H1 (cell line): ENCODE data around the gene MEIS2. TPM values are rescaled to one million over a fixed set of nuclear protein-coding genes. Genes with fewer than 3 reads are reported as not detected.

ENCODE experiments used
- CTCF ChIA-PET: fragments of 300-600 bp; sonication (Branson Sonifier 250); formaldehyde crosslinking; loops from one replicate; lab custom pipeline; 2021; ENCODE audit not compliant: partially characterized antibody; lab: Charles Lee
- POLR2A ChIA-PET: fragments of 300-600 bp; sonication (Branson Sonifier 250); formaldehyde crosslinking; loops from one replicate; lab custom pipeline; 2021; ENCODE audit warnings: inconsistent platforms; ENCODE audit not compliant: partially characterized antibody; lab: Charles Lee
- DNase-seq, 2 experiments: peaks; one replicate each; pipeline versions ENCODE4 v3.0.0 to v3.0.0-alpha.2; 2010 to 2022; ENCODE audit warnings: low spot score in 2 of 2, low read depth in 1 of 2, mixed read lengths in 1 of 2
- FAIRE-seq: peaks from 2 replicates; lab custom pipeline; 2011; peaks lifted over from hg19 to GRCh38; lab: Jason Lieb, UNC
- H2AFZ ChIP-seq: 2 replicates; pipeline ENCODE4 v1.8.1; 2012; ENCODE audit warnings: low read length, inconsistent platforms
- H2AK5ac ChIP-seq: 2 replicates; pipeline ENCODE4 v1.6.1; 2013; ENCODE audit warnings: low read depth, low read length
- H2BK120ac ChIP-seq: replicated peaks from 2 replicates; pipeline ENCODE3; 2013; ENCODE audit warnings: low read depth, low read length, inconsistent platforms
- H2BK12ac ChIP-seq: 2 replicates; pipeline ENCODE4 v1.6.1; 2013; ENCODE audit warnings: low read depth, low read length
- H2BK15ac ChIP-seq: 2 replicates; pipeline ENCODE4 v1.6.1; 2013; ENCODE audit warnings: low read length
- H2BK20ac ChIP-seq: 2 replicates; pipeline ENCODE4 v1.6.1; 2013; ENCODE audit warnings: low read length
- H2BK5ac ChIP-seq: 2 replicates; pipeline ENCODE4 v1.6.1; 2013; ENCODE audit warnings: low read depth, low read length
- H3K14ac ChIP-seq: 2 replicates; pipeline ENCODE4 v1.6.1; 2013; ENCODE audit warnings: inconsistent platforms; ENCODE audit not compliant: insufficient read length
- H3K18ac ChIP-seq: 2 replicates; pipeline ENCODE4 v1.6.1; 2013; ENCODE audit warnings: low read length; ENCODE audit errors: extremely low read depth
- H3K23ac ChIP-seq: 2 replicates; pipeline ENCODE4 v1.6.1; 2013; ENCODE audit warnings: inconsistent platforms; ENCODE audit not compliant: insufficient read length
- H3K23me2 ChIP-seq: 2 replicates; pipeline ENCODE4 v1.6.1; 2013; ENCODE audit warnings: low read depth, low read length
- H3K27ac ChIP-seq: 2 replicates; pipeline ENCODE4 v1.6.1; 2011; ENCODE audit warnings: low read depth, low read length, inconsistent platforms
- H3K27me3 ChIP-seq, 4 experiments: replicated peaks in 1 of 4; 1 replicate in 1 of 4; 2 replicates in 3 of 4; pipeline versions ENCODE4 v1.6.1 to v1.8.1; 2011 to 2013; ENCODE audit warnings: low read length in 3 of 4, mild to moderate bottlenecking in 3 of 4, inconsistent platforms in 2 of 4, mixed read lengths in 2 of 4, moderate library complexity in 1 of 4; ENCODE audit not compliant: control insufficient read depth in 3 of 4, insufficient read depth in 3 of 4; ENCODE audit errors: extremely low read depth in 1 of 4
- H3K36me3 ChIP-seq, 4 experiments: 2 replicates each; pipeline versions ENCODE4 v1.6.1 to v1.8.1; 2011 to 2013; ENCODE audit warnings: mild to moderate bottlenecking in 4 of 4, low read length in 3 of 4, moderate library complexity in 2 of 4, control low read depth in 1 of 4, inconsistent platforms in 1 of 4; ENCODE audit not compliant: insufficient read depth in 4 of 4, control insufficient read depth in 2 of 4
- H3K4ac ChIP-seq: replicated peaks from 2 replicates; pipeline ENCODE3; 2013; ENCODE audit warnings: low read length, low read depth, mixed read lengths, inconsistent platforms; ENCODE audit not compliant: insufficient read length
- H3K4me1 ChIP-seq, 4 experiments: replicated peaks in 1 of 4; 1 replicate in 1 of 4; 2 replicates in 3 of 4; pipeline versions ENCODE4 v1.6.1 to v1.8.1; 2011 to 2013; ENCODE audit warnings: low read length in 3 of 4, inconsistent platforms in 2 of 4, mixed read lengths in 1 of 4; ENCODE audit not compliant: insufficient read depth in 4 of 4, control insufficient read depth in 3 of 4
- H3K4me2 ChIP-seq, 2 experiments: 2 replicates each; pipeline versions ENCODE4 v1.6.1 to v1.8.1; 2011 to 2013; ENCODE audit warnings: low read depth in 2 of 2, low read length in 2 of 2, control low read depth in 1 of 2, inconsistent platforms in 1 of 2, mild to moderate bottlenecking in 1 of 2; ENCODE audit not compliant: insufficient read depth in 1 of 2
- H3K4me3 ChIP-seq, 4 experiments: fragments of 200-600, 300-600 bp in 1 of 4; sonication (generic), shearing (Covaris generic), sonication (Bioruptor Twin) in 1 of 4; 2 replicates each; pipeline versions ENCODE4 v1.5.1 to v1.8.1; 2011 to 2016; ENCODE audit warnings: low read length in 4 of 4, low read depth in 3 of 4, control low read depth in 2 of 4, inconsistent platforms in 2 of 4, mild to moderate bottlenecking in 2 of 4, mixed read lengths in 1 of 4, moderate library complexity in 1 of 4; ENCODE audit not compliant: insufficient read depth in 2 of 4; ENCODE audit errors: extremely low read depth in 1 of 4
- H3K56ac ChIP-seq: replicated peaks from 2 replicates; pipeline ENCODE3; 2013; ENCODE audit warnings: low read depth, mild to moderate bottlenecking, mixed read lengths, low read length, inconsistent platforms; ENCODE audit not compliant: insufficient read length
- H3K79me1 ChIP-seq: 2 replicates; pipeline ENCODE4 v1.6.1; 2013; ENCODE audit warnings: low read depth, low read length, control low read depth
- H3K79me2 ChIP-seq, 2 experiments: 2 replicates each; pipeline versions ENCODE4 v1.6.1 to v1.8.1; 2012 to 2013; ENCODE audit warnings: low read length in 2 of 2, mild to moderate bottlenecking in 2 of 2, inconsistent platforms in 1 of 2; ENCODE audit not compliant: insufficient read depth in 2 of 2, control insufficient read depth in 1 of 2
- H3K9ac ChIP-seq, 4 experiments: replicated peaks in 1 of 4; 1 replicate in 1 of 4; 2 replicates in 3 of 4; pipeline versions ENCODE4 v1.6.1 to v1.8.1; 2011 to 2013; ENCODE audit warnings: low read depth in 3 of 4, low read length in 3 of 4, control low read depth in 2 of 4, mild to moderate bottlenecking in 2 of 4, moderate library complexity in 2 of 4, inconsistent platforms in 1 of 4; ENCODE audit errors: extremely low read depth in 1 of 4
- H3K9me3 ChIP-seq, 2 experiments: 2 replicates each; pipeline versions ENCODE4 v1.6.1 to v1.8.1; 2012 to 2013; ENCODE audit warnings: mild to moderate bottlenecking in 2 of 2, moderate library complexity in 2 of 2, control low read depth in 1 of 2, inconsistent platforms in 1 of 2, low read depth in 1 of 2, low read length in 1 of 2, mixed read lengths in 1 of 2; ENCODE audit not compliant: insufficient read depth in 2 of 2
- H4K20me1 ChIP-seq, 2 experiments: replicated peaks in 1 of 2; 2 replicates each; pipeline versions ENCODE3 to v1.8.1; 2011 to 2013; ENCODE audit warnings: inconsistent platforms in 2 of 2, low read length in 2 of 2, mild to moderate bottlenecking in 1 of 2; ENCODE audit not compliant: insufficient read depth in 2 of 2, control insufficient read depth in 1 of 2
- H4K5ac ChIP-seq: 2 replicates; pipeline ENCODE4 v1.6.1; 2013; ENCODE audit warnings: low read length, low read depth, mixed read lengths, inconsistent platforms; ENCODE audit not compliant: insufficient read length
- H4K8ac ChIP-seq: 2 replicates; pipeline ENCODE4 v1.8.0; 2013; ENCODE audit warnings: mild to moderate bottlenecking, moderate library complexity, low read length, inconsistent platforms; ENCODE audit not compliant: insufficient read depth; ENCODE audit errors: extremely low read depth
- H4K91ac ChIP-seq: replicated peaks from 2 replicates; pipeline ENCODE3; 2013; ENCODE audit warnings: low read length, mixed read lengths, inconsistent platforms; ENCODE audit not compliant: insufficient read length
- RNF2 ChIP-seq: fragments of 200-900, 300-1000 bp; sonication (generic); IDR thresholded peaks from 2 replicates; pipeline ENCODE4 v1.7.1; 2016; ENCODE audit warnings: borderline replicate concordance, low read depth, mild to moderate bottlenecking, antibody characterized with exemption, low read length; ENCODE audit not compliant: poor library complexity, severe bottlenecking; ENCODE audit errors: missing control alignments
- SIN3A ChIP-seq, 2 experiments: IDR thresholded peaks in 1 of 2; conservative IDR thresholded peaks in 1 of 2; 2 replicates each; pipeline ENCODE4 v1.6.1; 2011 to 2012; ENCODE audit warnings: low read length in 2 of 2, improper control_type of control experiment in 1 of 2, low read depth in 1 of 2, mild to moderate bottlenecking in 1 of 2
- SUZ12 ChIP-seq: fragments of 200-600 bp; sonication (generic); IDR thresholded peaks from 2 replicates; pipeline ENCODE4 v1.6.1; 2012; ENCODE audit warnings: mild to moderate bottlenecking, inconsistent platforms, low read length, moderate library complexity, mixed read lengths
- WGBS, 2 experiments: shearing (Covaris generic) in 1 of 2; methylation state at CpG; one replicate each; pipeline versions ENCODE4 v1.1.6 to v1.1.7; 2013 to 2015; ENCODE audit warnings: low lambda C conversion rate in 2 of 2, mixed read lengths in 2 of 2, inconsistent platforms in 1 of 2, low coverage in 1 of 2, missing lambda C conversion rate in 1 of 2; ENCODE audit not compliant: insufficient replicate concordance in 2 of 2, insufficient coverage in 1 of 2, insufficient read length in 1 of 2; ENCODE audit errors: extremely low coverage in 1 of 2, missing lambda C conversion rate in 1 of 2; 5-methylcytosine and 5-hydroxymethylcytosine counted together
- polyA plus RNA-seq, 7 experiments: library from polyadenylated mRNA; depleted of rRNA in 3 of 7; stranded (reverse) in 5 of 7; unstranded in 2 of 7; fragments of >200 nt in 5 of 7; fragments of 200-250 nt in 2 of 7; gene quantifications; 1 replicate in 5 of 7; 2 replicates in 1 of 7; 4 replicates in 1 of 7; pipeline versions ENCODE4 v1.2.1 to v1.2.3, GENCODE V29; 2011 to 2013; ENCODE audit warnings: missing spikeins in 2 of 7, mixed read lengths in 2 of 7
- total RNA-seq: library from RNA; stranded (reverse); fragmentation: NEBNext Ultra II Directional; extraction: Animal tissue kit (Norgen Biotek cat#: 25700); gene quantifications from 2 replicates; pipeline ENCODE4 v1.2.1, GENCODE V29; 2021
- TF ChIP-seq, protein P1 (sequence below): IDR thresholded peaks from 2 replicates; pipeline ENCODE4 v1.6.1; 2012; ENCODE audit warnings: inconsistent platforms

Gene MEIS2
- total and polyA plus RNA-seq, 2 of the 8 experiments (the other 6 are each of a cell fraction or from before 2014, with no cell fraction given) = 0.22 to 1.2 TPM

DNA sequence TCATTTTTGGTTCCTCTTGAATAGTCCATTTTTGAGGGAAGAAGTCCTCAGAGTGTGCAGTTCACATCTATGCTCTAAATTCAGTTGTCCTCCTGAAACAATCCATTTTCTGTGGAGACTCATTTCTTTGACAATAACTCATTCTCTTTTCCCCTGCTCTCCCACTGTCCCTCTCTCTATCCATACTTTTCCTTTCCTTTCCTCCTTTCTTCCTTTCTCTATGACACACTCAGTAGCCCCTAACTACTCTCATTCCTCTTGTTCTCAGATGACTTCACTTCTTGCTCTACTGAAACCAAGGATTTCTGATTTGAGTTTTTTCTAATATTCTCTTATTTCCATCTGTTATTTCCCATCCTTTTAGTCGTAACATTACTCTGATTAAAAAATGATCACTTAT, 16.7 kb upstream of the MEIS2 start:
- H3K23me2 ChIP-seq = no peaks in the 10 kb centered on the region
- H3K27ac ChIP-seq = no peak overlapping the region
- no peak overlapping the region for H4K91ac ChIP-seq
- H3K4me2 ChIP-seq = no peak overlapping the region
- H3K79me1 ChIP-seq = no peaks in the 10 kb centered on the region
- H2BK12ac ChIP-seq = no peak overlapping the region
- ChIA-PET POLR2A (no interaction called here), CTCF (no interaction called here)
- DNase-seq (no peak), FAIRE-seq (no peak)
- peaks cover 2 to 8% (median 3%) of the 10 kb centered on the region in 4 experiments; a peak in 3 of 7 replicates for H3K4me1 ChIP-seq
- H3K14ac ChIP-seq = no peak overlapping the region
- H3K56ac ChIP-seq = no peak overlapping the region
- no peak overlapping the region for H4K8ac ChIP-seq
- H3K36me3 ChIP-seq = no peaks in the 10 kb centered on the region
- H2BK20ac ChIP-seq = no peak overlapping the region
- no peak overlapping the region for H3K9ac ChIP-seq
- H3K79me2 ChIP-seq = no peaks in the 10 kb centered on the region
- no peak overlapping the region for H3K4me3 ChIP-seq
- no peak overlapping the region for H3K23ac ChIP-seq
- H2AK5ac ChIP-seq = no peak overlapping the region
- H3K18ac ChIP-seq = no peak overlapping the region
- H2BK15ac ChIP-seq = no peak overlapping the region
- no peak overlapping the region for H3K4ac ChIP-seq
- no peak overlapping the region for H4K5ac ChIP-seq
- H2AFZ ChIP-seq = no peak overlapping the region
- TF ChIP-seq, protein P1, sequence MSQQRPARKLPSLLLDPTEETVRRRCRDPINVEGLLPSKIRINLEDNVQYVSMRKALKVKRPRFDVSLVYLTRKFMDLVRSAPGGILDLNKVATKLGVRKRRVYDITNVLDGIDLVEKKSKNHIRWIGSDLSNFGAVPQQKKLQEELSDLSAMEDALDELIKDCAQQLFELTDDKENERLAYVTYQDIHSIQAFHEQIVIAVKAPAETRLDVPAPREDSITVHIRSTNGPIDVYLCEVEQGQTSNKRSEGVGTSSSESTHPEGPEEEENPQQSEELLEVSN = no peak
- no peak for TF ChIP-seq RNF2
- TF ChIP-seq SUZ12 = no peak
- TF ChIP-seq SIN3A (conservative IDR thresholded peaks at IDR 0.05 in 1 of 2, IDR thresholded peaks at IDR 0.05 in 1 of 2; ENCODE audit: low read depth in 1 of 2, low read length in 2 of 2) = no peak
- 68% methylated on average over 1 of the region's 1 CpG; no CpG with 5 or more reads in 1 of the 2 experiments for WGBS, 2 experiments
- H3K9me3 ChIP-seq = no peaks in the 10 kb centered on the region; a peak in 1 of 4 replicates
- no peak overlapping the region for H2BK120ac ChIP-seq
- H3K27me3 ChIP-seq = peaks cover 7 to 18% (median 14%) of the 10 kb centered on the region in 4 experiments
- peaks cover 0 to 2% of the 10 kb centered on the region in 2 experiments for H4K20me1 ChIP-seq
- no peak overlapping the region for H2BK5ac ChIP-seq
